ENCODE results near the gene MT3. TPM values are rescaled to one million over a fixed set of nuclear protein-coding genes. Genes with fewer than 3 reads are reported as not detected.

The MT3 gene
- total and polyA plus RNA-seq, 2 of the 13 experiments (the other 11 are each of a cell fraction or from before 2014, with no cell fraction given) = not detected

- H3K27ac ChIP-seq (ENCODE audit: extremely low read length, insufficient read depth, low read length) = no peak overlapping the region
- ATAC-seq = no peak
- H3K4me2 ChIP-seq (ENCODE audit: low read depth, low read length) = no peak overlapping the region
- no peaks in the 10 kb centered on the region for H4K20me1 ChIP-seq (ENCODE audit: insufficient read depth, low read length)
- intact Hi-C loops (cut with micrococcal nuclease; ENCODE audit: unreplicated experiment) = no loop called here
- no peak overlapping the region for H3K4me3 ChIP-seq (replicated peaks in 1 of 3; ENCODE audit: insufficient read depth in 1 of 3, low read depth in 2 of 3, low read length in 3 of 3)
- 42% methylated on average over 11 of the region's 11 CpGs for WGBS (ENCODE audit: low lambda C conversion rate)
- TF ChIP-seq ZNF775 (CRISPR knock-in tag; IDR thresholded peaks at IDR 0.05; ENCODE audit: borderline replicate concordance) = no peak
- no peak for TF ChIP-seq HOMEZ (CRISPR knock-in tag; IDR thresholded peaks at IDR 0.05; ENCODE audit: low read depth)
- TF ChIP-seq ZFP36L2 (CRISPR knock-in tag; IDR thresholded peaks at IDR 0.05) = no peak
- TF ChIP-seq AKAP8 (CRISPR knock-in tag; IDR thresholded peaks at IDR 0.05) = no peak
- no peak for TF ChIP-seq SNAI1 (CRISPR knock-in tag; IDR thresholded peaks at IDR 0.05; ENCODE audit: borderline replicate concordance)
- TF ChIP-seq ZNF557 (CRISPR knock-in tag; IDR thresholded peaks at IDR 0.05) = no peak
- TF ChIP-seq ZBTB7A (CRISPR knock-in tag; IDR thresholded peaks at IDR 0.05) = no peak
- TF ChIP-seq SP4 (CRISPR knock-in tag; IDR thresholded peaks at IDR 0.05) = no peak
- TF ChIP-seq MTF1 (CRISPR knock-in tag; IDR thresholded peaks at IDR 0.05) = no peak
- no peak for TF ChIP-seq HMGA1 (CRISPR knock-in tag; conservative IDR thresholded peaks at IDR 0.05)
- TF ChIP-seq, protein P1, sequence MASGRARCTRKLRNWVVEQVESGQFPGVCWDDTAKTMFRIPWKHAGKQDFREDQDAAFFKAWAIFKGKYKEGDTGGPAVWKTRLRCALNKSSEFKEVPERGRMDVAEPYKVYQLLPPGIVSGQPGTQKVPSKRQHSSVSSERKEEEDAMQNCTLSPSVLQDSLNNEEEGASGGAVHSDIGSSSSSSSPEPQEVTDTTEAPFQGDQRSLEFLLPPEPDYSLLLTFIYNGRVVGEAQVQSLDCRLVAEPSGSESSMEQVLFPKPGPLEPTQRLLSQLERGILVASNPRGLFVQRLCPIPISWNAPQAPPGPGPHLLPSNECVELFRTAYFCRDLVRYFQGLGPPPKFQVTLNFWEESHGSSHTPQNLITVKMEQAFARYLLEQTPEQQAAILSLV (CRISPR knock-in tag; IDR thresholded peaks at IDR 0.05; ENCODE audit: borderline replicate concordance) = no peak
- TF ChIP-seq REL (CRISPR knock-in tag; conservative IDR thresholded peaks at IDR 0.05) = no peak
- no peak for TF ChIP-seq SP5 (CRISPR knock-in tag; IDR thresholded peaks at IDR 0.05; ENCODE audit: borderline replicate concordance, low read depth)
- no peak for TF ChIP-seq ZNF549 (CRISPR knock-in tag; IDR thresholded peaks at IDR 0.05)
- FAIRE-seq = no peak
- peaks cover 4 to 39% of the 10 kb centered on the region in 2 experiments; a peak in 4 of 5 replicates for H3K27me3 ChIP-seq (ENCODE audit: control insufficient read depth in 1 of 2, insufficient read depth in 2 of 2, low read length in 2 of 2)
- no TSS peak for BruUV-seq (replicated peaks)
- no peaks in the 10 kb centered on the region for H3K4me1 ChIP-seq (ENCODE audit: insufficient read depth, low read length)
- no peaks in the 10 kb centered on the region for H3K36me3 ChIP-seq (replicated peaks in 1 of 2; ENCODE audit: control insufficient read depth in 1 of 2, insufficient read depth in 2 of 2, low read length in 2 of 2)
- no peaks in the 10 kb centered on the region for H3K79me2 ChIP-seq (ENCODE audit: insufficient read depth, low read length)
- ChIA-PET POLR2A (interaction anchor here (1.4 kb wide), 1 partner anchor 24 kb away, joined by 4 read pairs; the partner anchor contains the start of gene MT2A), CTCF (ENCODE audit: low intra/inter-chr PET ratio, low total read pairs) (no interaction called here)
- H3K9ac ChIP-seq (ENCODE audit: insufficient read depth, low read depth, low read length) = no peak overlapping the region
- H2AFZ ChIP-seq (ENCODE audit: low read length) = no peak overlapping the region
- H3K9me3 ChIP-seq (ENCODE audit: low read length) = no peaks in the 10 kb centered on the region
- in situ Hi-C loops (cut with HindIII; ENCODE audit: extremely low pct_ligation_motif_present, low pct_unique_long_range_greater_than_20kb) = no loop called here
- no peak for DNase-seq (ENCODE audit: low spot score)
Observed at GRCh38 chr16:56583351-56584168, 5.8 kb upstream of the MT3 start.

Data from HepG2 (cell line).